NCI-H2171 (cell line): ENCODE measurements around the gene PRKAG2.

ENCODE experiments used
- DNase-seq: peaks from one replicate; lab custom pipeline; 2025; lab: John Stamatoyannopoulos, UW

PRKAG2 gene

DNA sequence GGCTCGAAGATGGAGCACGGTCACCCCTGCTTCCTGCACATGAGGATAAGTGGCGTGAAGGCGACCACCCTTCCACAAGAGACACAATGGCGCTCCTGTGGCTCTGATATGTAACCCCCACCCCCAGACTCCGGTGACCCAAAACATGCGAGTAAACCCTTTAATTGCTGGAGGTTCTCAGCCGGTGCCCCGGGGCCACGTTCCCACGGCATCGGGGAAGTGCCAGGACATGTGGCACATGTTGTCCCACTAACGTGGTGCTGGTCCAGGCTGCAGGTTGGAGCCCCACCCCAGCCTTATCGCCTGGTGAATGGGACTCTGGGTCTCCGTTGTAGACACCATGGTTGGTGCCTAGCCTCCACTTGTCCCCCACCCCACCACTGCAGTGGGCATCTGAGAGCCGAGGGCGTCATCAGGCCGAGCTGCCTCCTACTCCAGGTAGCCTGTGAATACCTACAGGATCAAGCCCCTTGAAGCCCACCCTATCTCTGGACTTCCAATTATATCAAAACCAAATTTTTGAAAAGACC lies 132.8 kb downstream of the PRKAG2 start:
- no peak for DNase-seq

DNA sequence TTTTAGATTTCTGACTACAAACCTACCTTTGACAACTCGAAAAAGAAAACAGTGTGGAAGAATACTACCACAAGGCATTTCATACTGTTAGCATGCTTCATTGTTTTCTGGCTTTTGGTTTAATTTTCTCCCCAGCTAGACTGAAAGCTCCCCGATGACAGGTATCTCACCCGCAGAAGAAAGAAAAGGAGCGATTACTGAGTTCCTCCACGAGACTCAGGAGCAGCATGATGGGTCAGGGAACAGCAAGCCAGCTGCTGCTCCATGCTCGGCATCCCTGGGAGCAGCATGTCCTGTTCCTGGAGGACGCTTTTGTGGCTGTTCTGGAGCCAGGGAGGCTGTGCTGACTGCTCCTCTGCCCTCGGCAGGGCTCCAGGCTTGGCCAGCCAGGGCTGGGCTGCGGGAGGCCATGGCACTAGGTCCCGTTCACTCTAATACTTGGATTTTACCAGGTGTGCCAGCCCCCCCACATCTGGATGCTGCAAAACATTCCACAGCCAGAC lies 133.4 kb downstream of the PRKAG2 start:
- DNase-seq: no peak

DNA sequence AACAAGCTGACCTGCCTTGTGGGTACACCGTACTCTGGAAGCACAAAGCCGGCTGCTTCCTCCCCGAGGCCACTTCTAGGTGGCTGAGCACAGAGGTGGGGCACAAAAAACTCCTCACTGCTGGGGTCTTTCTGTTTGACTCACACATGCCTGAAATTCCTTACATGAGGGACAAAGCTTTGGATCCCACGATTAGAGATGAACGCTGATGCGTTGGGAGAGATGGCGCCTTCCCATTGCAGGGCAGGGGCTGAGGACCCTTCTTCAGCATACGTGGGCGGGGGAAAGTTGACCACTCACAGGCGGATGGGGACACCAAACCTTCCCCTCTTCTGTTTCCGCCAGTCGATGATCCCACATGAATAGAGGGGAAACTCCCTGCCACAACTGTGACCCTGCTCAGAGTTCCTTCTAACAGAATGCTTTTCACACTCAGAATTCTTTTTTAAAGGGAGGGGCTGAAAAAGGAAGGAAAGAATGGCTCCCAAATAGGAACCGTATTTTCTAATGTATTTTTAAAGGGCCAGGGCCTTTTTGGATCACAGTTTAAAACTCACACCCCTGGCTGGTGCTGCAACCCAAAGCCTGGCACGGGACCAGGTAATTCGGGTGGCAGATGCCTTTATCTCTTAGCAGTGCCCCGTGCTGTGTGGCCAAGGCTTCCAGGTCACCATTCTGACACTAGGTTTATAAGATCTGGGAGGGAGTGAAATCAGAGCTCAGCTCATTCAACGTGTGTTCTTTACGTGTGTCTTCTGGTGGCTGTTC lies 134.0 kb downstream of the PRKAG2 start:
- no peak for DNase-seq

DNA sequence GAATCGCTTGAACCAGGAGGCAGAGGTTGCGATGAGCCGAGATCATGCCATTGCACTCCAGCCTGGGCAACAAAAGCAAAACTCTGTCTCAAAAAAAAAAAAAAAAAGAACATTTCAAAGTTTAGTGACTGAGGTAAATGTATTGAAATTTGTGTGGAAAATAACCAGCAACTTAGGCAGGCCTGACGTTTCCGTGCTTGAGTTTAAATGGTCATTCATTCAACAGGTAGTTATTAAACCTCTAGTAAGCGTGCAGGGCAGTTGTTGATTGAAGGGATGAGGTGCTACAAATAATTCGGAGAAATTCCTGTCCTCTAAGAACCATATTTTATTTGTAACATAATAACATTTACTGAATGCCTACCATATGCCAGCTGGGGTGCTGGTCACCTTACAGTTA lies 135.3 kb downstream of the PRKAG2 start:
- no peak for DNase-seq

DNA sequence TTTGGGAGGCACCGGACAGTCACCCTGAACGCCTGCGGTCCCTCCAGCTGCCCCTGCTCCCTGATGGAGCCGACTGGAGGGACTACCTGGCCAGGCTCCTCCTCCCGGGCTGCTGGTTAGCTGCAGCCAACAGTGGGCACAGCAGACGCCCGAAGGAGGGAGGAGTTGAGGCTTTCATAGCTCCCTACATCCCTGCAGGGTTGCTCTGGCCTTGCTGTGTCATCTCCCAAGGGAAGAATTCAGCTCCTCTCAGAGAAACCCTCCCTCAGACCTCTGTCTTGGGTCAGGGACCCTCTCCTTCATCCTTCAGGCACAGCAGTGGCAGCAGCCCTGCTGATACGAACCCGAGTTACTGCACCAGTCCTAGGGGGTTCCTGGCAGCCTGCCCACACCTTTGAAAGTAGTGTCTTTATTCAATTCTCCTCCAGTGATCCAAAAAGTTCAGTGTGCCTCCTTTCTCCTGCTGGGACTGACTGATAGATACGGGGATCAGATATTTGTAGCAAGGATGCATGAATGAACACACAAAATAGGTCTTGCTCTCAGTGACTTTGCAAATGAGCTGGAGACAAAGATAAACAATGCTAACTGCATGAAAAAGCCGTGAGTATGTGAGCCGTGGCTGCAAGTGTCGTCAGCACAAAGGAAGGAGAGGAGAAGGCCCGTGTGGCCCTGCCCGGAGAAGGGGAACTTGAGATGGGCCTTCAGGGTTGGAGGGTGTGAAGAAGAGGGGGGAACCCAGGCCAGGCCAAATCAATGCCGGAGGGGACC lies 136.6 kb downstream of the PRKAG2 start:
- DNase-seq: no peak

DNA sequence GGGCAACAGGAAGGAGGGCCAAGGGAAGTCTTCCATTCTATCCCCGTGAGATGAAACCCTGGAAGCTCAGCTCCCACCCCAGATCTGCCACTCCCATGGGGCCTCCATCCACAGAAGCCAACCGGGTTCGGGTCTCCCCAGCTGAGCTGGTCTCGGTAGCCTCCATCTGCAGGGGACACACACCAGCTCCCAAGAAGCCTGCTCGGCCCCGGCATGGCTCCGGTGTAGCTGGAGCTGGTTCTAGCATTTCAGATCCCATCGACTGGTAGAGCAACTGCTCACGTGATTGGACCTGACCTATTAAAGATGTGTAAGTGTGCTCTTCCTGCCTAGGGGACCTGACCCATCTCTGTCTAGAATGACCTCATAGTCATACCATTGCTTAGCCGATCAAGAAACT lies 138.0 kb downstream of the PRKAG2 start:
- no peak for DNase-seq

DNA sequence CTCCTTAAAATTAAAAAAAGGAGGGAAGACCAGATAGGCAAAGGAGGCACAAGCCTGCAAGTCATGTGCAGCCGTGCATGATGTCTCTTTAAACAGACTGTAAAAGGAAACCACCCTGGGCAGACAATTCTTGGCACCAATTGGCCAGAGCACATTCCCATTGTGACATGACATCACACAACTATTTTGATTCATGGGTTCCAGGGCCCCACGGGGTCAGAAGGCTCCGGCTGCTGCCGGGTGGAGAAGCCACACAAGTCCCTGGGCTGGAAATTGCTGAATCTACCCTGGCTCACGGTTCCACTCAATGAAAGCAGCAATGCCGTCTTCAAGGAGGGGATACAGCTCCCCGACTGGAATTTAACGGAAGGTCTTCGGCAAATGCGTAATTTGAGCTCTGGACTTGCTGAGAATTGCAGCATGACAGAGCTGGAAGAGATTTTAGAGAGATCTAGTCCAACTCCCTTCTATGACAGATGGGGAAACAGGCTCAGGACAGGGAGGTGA lies 140.5 kb downstream of the PRKAG2 start:
- peak; percentile 80 for DNase-seq

DNA sequence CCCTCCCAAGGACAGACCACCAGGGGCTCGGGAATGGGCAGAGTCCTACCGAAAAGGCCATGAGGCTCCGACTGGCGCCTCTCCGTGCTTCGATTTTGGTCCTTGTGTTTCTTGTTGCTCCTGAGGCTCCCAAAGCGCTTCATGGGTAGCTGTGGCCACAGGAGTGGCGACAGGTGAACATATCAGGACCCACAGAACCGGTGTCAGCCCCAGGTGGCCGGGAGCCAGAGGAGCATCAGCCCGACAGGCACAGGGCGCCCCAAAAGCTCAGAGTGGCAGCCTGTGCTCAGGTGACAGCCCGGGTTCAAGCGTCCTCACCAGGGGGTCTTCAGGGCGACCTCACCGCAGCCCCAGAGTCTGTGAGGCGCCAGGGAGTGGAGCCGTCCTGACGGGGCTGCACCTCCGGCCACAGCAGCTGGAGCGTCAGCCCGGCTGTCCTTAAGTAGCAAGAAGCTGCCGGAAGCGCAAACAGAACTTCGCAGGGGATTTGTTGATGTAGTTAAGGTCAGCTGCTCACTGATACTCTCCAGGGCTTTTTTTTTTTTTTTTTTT lies 141.0 kb downstream of the PRKAG2 start:
- no peak for DNase-seq

DNA sequence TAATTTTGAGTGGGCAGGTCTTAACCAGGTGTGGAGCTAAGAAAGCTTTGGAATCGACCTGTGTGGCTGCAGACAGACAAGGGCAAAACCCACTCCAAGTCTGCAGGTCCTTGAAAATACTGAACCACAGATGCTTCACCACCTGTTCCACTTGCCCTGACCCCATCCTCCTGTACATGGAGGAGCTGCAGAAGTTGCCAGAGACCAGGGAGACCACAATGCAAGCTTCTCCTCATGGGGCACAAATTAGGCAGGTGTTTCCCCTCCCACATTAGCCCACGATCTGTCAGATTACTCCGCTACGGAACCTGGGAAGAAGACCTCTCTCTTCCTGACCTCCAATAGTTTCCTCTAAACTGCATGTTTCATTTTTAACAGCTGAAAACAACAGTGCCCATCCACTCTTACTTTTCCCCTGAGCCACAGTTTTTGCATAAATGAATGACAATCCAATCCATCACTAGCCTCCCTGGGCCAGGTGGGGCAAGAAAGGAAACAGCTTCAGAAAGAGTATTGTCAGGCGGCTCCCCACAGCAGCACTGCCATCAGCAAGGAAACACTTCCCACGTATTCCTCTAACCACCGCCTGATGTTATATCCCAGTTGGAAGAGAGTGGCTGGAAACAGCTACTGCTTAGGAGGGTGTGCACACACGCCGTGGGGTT lies 141.6 kb downstream of the PRKAG2 start:
- peak; percentile 49 for DNase-seq

DNA sequence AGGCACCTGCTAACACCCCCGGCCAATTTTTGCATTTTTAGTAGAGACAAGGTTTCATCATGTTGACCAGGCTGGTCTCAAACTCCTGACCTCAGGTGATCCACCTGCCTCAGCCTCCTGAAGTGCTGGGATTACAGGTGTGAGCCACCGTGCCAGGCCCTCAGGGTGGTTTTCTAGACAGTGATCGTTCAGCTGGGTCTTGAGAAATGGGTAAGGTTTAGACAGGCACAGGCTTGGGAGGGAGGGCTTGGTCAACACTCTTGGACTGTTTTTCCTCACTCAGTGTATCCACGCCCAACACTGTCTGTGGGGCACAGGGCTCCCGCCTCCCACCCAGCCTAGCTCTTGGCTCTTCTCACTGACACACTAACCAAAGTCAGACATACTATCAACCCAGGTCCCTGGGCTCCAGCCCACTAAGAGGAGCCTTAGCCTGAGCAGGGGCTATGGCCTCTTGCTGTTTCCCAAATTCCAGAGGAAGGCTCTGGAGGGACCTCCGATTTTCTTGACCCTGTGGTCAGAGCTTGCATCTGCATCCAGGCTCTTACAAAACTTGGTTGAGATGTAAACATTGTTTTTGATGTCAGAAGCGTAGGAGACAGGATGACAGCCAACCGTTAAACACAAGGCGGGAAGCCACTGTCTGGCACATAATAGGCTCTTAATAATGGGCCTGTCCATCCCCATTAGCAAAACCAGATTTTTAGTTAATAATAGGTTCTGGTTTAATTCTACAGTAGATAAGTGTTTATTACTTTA lies 143.9 kb downstream of the PRKAG2 start:
- DNase-seq: no peak

DNA sequence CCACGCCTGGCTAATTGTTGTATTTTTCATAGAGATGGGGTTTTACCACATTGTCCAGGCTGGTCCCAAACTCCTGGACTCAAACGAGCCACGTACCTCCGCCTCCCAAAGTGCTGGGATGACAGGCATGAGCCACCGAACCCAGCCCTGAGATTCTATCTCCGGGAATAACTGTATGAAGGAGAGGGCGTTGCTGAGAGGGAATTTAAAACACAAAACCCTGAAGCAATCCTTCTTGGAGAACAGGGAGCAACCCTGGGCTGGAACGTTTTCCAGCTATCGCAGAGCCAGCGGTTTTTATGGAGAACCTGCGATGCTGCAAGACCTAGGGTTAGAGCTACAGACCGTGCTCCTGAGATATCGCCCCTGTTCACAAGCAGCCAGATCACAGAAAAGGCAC lies 144.6 kb downstream of the PRKAG2 start:
- DNase-seq: no peak

DNA sequence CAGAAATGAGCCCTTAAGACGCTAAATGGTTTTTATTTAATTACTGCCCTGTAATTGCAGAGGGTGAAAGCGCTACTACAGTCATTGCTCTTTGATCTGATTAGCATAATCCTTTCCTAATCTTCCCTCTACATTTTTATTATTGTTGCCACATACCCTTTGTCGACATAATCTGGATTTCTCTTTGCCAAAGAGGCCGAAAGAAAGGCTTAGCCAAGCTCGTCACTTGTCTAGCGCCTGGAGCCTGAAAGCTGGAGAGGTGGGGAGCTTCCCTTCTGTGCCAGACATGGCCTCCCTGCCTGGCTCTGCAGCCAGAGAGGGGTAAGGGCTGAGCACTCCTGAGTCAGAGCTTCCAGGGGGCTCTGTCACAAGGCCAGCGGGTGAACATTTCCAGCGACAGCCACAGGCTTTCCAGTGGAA lies 145.9 kb downstream of the PRKAG2 start:
- no peak for DNase-seq

DNA sequence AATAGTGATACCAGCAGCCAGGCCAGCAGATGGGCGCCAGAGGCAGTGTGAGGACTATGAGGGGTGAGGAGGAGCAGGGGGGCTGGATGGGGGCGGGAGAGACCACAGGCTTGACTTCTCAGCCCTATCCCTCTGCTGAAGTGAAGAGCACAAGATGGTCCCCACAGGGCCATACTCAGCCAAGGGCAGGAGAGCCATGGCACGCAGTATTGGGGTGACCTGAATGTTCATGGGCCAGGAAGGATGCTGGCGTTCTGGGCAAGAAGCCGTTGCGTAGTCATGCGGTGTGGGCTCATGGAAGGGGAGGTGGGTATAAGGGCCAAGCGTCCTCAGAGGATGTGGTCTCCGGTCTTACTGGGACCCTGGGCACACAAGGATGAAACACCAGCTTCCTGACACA lies 146.3 kb downstream of the PRKAG2 start:
- no peak for DNase-seq

DNA sequence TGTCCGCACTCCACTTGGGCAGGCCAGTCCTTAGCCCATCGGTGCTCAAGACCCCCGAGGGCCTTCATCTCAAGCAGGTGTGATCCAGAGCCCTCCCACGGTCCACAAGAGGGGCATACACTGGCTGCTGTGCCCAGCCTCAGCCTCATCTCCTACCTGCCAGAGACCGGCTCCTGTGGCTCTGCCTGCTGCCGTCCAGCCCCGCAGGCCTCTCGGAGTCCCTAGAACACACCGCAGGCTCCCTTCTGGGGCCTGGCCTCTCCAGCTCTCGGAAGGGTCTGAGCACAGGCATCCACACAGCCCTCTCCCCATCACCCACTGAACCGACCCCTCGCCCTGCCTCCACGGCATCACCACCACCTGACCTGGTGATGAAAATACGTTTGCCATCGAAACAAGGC lies 147.4 kb downstream of the PRKAG2 start:
- no peak for DNase-seq

DNA sequence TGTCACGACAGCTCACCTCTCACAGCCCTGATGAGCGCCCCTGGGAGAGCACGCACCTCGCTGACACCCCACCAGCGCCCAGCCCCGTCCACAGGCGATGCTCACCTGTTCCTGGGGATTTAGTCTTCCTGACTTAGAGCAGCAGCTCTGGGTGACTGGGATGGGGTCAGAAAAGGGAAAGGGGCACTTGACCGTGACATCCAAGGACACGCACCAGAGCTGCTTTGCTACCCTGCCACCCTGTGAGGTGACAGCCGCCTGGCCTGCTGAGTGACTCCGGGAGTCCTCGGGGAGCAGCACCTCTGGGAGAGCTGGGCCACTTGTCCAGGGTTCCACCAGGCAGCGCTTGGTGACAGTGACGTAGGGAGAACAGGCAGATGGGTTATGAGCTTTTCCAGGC lies 148.2 kb downstream of the PRKAG2 start:
- DNase-seq: no peak

DNA sequence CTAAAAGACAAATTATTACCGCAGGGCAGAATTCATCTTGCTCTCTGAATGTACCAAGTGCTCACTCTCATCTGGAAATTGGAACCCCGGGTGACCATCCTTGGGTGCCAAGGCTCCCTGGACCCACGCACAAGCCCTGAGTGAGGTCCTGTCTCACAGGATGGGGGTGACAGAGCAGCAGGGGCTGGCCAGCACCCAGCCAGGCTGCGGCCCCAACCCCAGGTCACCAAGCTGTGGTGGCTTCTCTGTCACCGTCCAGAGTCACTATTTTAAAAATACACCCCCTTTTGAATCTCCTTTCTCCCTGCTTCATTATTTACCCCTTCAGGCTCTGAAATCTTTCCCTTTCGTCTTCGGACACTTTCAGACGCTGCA lies 148.6 kb downstream of the PRKAG2 start:
- no peak for DNase-seq

DNA sequence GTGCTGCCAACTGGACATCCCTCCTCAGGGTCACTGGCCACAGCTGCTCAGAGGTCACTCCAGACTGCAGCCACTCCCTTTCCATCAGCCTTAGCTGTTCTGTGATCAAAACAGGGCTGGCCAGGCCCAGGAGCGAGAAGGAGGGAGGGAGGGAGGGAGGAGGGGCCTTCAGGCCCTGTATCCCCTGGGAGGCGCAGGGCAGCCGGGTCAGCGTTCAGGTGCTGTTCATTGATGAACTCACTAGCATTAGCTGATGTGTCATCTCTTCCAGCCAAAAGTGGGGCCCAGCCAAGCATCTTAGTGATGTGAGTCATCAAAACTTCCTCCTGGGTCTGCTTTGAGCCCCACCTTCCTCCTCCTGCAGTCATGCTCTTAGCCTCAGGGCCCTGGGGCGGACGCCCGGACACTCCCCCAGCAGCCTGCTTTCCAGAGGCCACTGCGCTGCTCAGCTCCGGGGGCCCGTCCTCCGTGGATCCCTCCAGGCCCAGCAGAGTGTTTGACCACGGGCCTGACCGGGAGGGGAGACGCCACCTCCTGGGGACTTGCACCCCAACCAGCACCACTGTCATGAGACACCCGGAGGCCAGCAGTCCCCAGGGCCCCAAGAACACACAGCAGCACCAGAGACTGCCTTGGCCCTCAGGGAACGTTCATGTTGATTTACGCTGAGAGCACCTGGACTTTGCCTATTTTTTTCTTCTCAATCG lies 149.2 kb downstream of the PRKAG2 start:
- DNase-seq: no peak

DNA sequence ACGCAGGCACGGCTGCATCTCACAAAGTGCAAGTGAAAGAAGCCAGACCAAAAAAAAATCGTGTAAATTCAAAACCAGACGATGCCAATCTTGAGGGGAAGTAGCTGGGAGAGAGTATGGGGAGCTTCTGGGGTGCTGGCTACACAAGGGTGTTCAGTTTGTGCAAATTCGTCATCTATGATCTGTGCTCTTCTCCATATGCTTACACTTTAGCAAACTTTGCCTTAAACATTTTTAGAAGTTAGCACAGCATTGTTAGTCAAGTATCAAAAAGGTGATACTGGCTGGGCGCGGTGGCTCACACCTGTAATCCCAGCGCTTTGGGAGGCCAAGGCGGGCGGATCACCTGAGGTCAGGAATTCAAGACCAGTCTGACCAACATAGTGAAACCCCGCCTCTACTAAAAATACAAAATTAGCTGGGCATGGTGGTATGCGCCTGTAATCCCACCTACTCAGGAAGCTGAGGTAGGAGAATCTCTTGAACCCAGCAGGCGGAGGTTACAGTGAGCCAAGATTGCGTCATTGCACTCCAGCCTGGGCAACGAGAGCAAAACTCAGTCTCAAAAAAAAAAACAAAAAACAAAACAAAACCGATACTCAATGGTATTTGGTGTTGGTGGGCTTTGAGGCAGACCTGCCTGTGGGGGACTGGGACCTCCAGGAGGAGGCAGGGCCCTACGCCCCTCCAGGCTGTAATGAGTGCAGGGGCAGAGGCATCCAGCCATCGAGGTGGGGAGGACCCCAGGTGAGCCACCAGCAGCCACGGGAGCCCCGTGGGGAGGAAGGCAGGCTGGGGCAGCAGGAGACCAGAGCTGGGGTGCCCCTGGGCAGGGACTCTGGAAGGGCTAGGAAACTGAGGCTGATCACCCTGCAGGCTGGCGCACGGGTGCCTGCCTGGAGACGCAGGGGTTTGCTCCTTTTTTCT lies 150.0 kb downstream of the PRKAG2 start:
- no peak for DNase-seq

DNA sequence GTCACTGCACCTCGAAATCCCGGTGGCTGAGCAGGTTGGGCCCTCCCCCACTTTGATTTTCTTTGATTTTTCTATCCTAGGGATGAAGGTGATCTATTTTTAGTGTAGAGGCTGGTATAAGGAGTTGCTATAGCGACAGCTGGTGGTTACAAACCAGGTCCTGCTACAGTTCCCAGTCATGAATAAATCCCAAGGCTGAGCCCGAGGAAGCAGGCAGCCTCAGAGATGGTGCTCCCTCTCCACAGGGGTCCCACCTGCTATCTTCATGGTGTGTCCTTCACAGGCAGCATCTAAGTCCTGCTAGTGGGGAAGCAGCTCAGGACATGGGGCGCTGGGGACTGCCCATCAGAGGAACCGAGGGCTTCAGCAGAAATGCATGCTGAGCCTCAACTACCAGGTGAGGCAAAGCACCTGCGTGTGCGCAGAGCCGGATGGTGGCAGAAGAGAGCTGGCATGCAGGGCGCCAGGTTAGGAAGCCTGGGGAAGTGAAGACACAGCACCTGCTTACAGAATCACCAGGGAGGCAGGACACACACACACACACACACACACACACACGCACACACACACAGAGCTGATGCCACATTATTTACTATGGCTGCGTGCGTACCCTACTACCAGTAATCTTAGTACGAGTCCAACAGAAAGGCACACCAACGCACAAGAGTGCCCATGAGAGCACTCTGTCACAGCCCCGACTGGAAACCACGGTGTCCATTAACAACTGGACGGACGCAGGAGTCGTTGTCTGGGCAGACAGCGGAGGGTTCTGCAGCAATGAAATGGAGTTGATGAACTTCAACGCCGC lies 150.9 kb downstream of the PRKAG2 start:
- peak; percentile 38 for DNase-seq
